SHP77 (cell line): ENCODE results near the gene TPI1.
"Not testable (repeated sequence)": the region's sequence is repeated elsewhere in the genome, so short reads cannot be mapped to it uniquely, and the experiment has no call there.

Experiments
- DNase-seq, 2 experiments: peaks; one replicate each; lab custom pipeline; 2025; lab: John Stamatoyannopoulos, UW

TPI1 gene

DNA sequence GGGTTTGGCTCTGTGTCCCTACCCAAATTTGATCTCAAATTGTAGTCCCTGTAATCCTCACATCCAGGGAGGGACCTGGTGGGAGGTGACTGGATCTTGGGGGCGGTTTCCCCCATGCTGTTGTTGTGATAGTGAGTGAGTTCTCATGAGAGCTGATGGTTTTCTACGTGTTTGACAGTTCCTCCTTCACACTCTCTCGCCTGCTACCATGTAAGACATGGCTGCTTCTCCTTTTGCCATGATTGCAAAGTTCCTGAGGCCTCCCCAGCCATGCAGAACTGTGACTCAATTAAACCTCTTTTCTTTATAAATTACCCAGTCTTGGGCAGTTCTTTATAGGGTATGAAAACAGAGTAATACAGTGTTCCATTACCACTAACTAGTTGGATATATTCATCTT, 27.0 kb downstream of the TPI1 start:
- DNase-seq, result no peak

DNA sequence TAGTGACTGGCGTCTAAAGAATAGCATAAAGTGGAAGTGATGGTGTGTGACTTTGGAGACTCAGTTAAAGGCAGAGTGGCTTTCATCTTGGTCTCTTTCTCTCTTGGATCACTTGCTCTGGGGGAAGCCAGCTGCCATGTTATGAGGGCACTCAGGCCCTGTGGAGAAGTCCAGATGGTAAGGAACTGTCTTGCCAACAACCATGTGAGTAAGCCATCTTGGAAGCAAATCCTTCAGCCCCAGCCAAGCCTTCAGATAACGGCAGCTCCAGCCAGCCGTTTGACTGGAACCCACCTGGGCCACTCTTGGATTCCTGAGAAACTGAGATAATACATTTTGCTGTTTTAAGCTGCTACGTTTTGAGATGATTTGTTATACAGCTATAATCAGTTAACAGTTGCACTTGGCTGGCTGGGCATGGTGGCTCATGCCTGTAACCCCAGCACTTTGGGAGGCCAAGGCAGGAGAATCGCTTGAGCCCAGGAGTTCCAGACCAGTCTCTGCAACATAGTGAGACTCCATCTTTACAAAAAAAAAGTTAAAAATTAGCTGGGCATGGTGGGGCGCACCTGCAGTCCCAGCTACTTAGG, 29.6 kb downstream of the TPI1 start:
- DNase-seq, result no peak

DNA sequence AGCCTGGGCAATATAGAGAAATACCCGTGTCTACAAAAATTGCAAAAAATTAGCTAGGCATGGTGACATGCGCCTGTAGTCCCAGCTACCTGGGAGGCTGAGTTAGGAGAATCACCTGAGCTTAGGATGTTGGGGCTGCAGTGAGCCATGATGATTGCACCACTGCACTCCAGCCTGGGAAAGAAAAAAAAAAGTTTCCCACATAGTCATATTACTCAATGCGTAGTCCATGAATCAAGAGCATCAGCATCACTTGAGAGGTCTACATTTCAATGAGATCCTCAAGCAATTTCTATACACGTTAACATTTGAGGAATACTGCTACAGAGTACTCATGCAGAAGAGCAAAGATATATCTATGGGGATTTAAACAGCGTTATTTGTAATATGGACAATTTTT, 32.1 kb downstream of the TPI1 start:
- no peak for DNase-seq

DNA sequence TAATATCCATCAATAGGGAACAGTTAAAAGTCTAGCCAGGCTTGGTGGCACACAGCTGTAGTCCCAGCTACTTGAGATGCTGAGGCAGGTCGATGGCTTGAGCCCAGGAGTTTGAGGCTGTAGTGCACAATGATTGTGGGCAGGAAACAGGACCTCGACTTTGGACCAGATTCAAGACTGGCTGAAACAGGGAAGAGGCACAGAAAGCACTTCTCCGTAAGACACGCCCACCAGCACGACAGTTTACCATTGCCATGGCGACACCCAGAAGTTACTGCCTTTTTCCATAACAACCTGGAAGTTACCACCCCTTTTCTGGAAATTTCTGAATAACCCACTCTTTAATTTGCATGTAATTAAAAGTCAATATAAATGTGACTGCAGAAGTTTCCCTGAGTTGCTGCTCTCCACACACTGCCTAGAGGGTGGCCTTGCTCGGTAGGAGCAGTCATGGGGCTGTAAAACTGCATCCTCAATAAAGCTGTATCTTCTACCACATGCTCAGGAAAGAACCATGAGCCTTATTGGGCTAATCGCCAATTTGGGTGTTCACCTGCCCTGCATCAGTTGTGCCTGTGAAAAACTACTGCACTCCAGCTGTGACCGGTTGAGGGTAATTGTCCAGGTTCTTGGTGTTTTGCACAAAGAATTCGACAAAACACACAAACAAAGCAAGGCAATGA, 32.6 kb downstream of the TPI1 start:
- DNase-seq, result no peak

GRCh38 chr12:6902448-6902847, 35.1 kb downstream of the TPI1 start:
- no peak for DNase-seq

DNA sequence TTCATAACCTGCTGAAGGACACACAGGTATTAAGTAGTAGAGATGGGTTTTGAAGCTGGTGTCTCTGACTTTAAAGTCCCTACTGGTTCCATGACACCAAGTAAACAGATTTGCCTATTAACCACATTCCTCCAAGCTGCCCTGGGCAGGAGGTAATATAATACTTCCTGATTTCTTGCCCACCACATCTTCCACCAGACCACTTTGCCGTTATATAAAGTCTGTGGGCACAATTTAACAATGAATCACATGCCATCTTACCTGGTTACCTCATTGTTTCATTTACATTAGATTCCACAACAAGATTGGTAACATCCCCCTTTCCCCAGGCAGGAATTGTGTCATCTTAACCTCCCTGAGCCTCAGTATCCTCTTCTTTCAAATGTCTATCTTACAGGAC, 36.4 kb downstream of the TPI1 start:
- no peak for DNase-seq

DNA sequence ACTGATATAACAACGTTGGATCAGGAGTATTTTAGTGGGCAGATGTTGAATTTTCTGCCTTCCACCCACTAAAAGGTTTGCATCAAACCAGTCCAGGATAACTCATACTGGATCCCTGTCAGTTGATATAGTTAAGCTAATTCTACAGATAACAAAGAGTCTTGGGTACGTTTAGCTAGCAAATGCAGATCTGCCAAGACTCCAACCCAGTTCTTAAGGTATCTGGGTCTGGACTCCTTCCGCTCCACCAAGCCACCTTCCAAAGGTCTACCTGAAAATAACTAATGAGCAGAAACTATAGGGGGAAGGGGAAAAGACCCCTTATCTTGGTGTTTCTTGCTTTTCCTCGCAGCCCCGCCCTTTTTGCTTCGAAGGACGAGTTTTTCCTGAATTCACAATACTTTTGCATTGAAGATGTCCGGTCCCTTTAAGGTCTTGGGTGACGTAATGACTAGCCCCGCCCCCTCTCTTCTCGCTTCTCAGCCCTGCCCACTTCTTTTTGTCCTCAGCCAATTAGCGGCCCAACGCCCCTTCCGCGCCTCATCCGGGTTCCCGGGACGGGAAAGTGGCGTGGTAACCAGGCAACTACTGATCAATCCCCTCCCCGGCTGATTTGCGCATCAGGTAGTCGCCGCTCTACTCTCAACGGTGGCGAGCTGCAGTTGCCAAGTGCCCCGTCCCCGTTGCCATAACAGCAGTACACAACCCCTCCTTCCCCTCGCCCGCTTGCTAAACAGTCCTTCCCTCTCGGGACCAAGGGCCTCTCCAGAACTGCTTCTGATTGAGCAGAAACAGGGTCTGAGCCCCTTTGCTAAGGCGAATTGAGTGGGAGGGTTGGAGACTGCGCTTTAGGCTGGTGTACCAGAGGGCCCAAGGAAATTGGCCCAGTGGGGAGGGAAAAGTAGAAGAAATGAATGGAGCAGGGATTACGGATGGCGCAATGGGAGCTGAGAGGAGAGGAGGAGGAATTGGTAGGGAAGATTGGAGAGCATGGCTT, 37.2 kb downstream of the TPI1 start, which contains the start of gene LRRC23:
LRRC23 (plus strand) TSS at position 543 of the 997 bp plus-strand sequence. CDS start 812 bp downstream, outside the sequence.
- DNase-seq, result peak; percentile 89 to 91

DNA sequence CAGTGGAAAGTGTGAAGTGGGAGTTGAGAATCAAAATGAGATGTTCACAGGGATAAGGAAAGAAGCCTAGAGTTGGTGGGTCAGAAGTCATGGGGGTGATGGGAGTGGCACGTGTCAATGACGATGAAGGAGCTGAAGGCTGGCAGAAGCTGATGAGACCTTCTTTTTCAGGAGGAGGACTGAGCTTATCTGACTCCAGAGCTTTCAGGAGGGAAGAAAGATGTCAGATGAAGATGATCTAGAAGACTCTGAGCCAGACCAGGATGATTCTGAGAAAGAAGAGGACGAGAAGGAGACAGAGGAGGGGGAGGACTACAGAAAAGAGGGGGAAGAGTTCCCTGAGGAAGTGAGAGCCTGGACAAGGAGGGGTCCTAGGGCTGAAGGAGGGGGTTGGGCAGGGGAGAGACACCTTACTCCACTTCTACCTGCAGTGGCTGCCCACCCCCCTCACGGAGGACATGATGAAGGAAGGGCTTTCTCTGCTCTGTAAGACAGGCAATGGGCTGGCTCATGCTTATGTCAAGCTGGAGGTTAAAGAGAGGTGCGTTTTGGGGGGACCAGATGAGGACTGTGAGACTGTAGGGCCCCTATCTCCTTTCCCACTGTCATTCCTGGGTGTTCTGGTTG, 38.2 kb downstream of the TPI1 start:
- DNase-seq, result no peak

- DNase-seq, result not testable (repeated sequence)
Measured at GRCh38 chr12:6908141-6908540, 40.8 kb downstream of the TPI1 start.

- no peak for DNase-seq
Measured at GRCh38 chr12:6909421-6910145, 42.3 kb downstream of the TPI1 start.

- DNase-seq, result no peak
Measured at GRCh38 chr12:6912164-6912935, 45.0 kb downstream of the TPI1 start.

DNA sequence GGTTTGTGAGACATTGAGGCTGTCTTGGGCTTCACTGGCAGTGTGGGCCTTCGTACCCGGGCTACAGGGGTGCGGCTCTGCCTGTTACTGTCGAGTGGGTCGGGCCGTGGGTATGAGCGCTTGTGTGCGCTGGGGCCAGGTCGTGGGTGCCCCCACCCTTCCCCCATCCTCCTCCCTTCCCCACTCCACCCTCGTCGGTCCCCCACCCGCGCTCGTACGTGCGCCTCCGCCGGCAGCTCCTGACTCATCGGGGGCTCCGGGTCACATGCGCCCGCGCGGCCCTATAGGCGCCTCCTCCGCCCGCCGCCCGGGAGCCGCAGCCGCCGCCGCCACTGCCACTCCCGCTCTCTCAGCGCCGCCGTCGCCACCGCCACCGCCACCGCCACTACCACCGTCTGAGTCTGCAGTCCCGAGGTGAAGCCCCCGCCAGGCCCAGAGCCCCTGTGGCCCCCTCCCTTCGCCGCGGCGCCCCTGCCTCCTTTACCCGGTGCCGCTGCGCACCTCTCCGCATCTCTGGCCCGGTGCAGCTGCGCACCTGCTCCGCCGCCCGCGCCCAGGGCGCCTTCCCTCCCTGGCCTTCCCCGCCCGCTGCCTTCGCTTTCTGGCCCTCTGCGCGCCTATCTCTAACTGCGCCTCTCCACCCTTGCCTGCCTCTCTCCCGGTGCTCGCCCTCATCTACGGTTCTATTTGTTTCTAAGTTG, 47.1 kb downstream of the TPI1 start, which contains the start of gene ENO2:
ENO2 (plus strand) TSS at position 335 of the 701 bp plus-strand sequence. CDS start 1,253 bp downstream, outside the sequence.
- DNase-seq, result peak; percentile 18 to 24

GRCh38 chr12:6914947-6915788, 47.8 kb downstream of the TPI1 start:
- DNase-seq, result no peak

DNA sequence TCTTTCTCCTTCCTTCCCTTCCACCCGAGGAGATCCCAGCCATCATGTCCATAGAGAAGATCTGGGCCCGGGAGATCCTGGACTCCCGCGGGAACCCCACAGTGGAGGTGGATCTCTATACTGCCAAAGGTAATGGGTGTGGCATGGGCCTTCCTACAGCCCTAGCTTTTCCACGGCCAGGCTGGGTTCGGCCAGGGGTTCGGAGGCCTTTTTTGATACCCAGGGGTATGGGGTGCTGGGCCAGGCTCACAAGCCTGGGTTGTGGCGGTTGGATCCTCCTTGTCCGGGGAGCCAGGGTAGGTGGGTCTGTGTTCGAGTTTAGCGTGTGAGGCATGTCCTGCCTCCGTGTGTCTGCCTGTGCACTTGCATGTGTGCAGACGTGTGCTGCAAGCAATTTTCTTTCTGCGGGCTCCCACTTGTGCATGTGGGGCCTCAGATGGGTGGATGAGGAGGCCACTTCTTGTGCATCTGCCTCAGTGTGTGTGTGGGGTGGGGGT, 48.5 kb downstream of the TPI1 start:
- no peak for DNase-seq

DNA sequence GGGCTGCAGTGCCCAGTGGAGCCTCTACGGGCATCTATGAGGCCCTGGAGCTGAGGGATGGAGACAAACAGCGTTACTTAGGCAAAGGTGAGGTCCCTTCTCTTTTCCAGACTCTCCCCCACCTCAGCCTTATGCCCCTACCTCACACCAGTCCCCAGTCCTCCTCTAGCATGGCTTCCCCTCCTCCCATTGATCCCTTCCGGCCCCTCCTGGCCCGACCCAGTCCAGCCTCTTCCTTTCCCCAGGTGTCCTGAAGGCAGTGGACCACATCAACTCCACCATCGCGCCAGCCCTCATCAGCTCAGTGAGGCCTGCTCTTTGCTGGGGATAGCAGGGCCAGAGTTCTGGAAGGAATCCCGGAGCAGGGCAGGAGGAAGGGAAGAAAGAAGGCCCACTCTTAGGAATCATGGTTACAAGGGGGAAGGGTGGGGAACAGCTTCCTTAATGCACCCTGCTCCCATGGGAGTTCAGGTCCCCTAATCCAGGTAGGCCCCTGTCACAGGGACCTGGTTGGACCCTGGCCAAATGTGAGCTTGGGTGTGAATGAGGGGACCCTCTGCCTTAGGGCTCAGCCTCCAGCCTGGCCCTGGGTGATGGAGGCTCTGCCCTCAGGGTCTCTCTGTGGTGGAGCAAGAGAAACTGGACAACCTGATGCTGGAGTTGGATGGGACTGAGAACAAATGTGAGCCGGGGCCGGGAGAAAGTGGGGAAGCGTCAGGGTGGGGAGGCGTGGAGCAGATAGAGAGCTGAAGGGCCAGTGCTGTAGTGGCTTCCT, 49.3 kb downstream of the TPI1 start:
- no peak for DNase-seq

DNA sequence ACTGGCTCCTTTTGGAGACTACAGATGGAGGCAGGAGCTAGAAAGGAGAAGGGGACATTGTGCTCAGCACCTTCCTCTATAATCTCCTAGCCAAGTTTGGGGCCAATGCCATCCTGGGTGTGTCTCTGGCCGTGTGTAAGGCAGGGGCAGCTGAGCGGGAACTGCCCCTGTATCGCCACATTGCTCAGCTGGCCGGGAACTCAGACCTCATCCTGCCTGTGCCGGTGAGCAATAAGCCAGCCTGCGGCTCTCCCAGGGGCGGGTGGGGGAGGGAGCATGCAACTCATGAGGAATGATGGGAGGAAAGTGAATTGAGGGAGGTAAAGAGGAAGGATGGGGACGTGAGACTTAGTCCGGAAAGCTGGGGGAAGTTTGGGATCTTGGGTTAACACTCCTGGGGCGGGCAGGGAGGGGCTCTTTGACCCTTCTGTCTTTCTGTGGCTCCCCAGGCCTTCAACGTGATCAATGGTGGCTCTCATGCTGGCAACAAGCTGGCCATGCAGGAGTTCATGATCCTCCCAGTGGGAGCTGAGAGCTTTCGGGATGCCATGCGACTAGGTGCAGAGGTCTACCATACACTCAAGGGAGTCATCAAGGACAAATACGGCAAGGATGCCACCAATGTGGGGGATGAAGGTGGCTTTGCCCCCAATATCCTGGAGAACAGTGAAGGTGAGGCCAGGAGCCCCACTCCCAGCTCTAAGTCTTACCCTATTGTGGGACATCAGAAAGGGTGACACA, 50.3 kb downstream of the TPI1 start:
- DNase-seq, result no peak

- DNase-seq, result no peak
Measured at GRCh38 chr12:6919588-6919987, 52.3 kb downstream of the TPI1 start.
